GM18517 (cell line): ENCODE results near the gene IFITM2.

Source experiments
- ATAC-seq: cut with Tn5 transposase; IDR thresholded peaks from one replicate; pipeline ENCODE4 v1.9.1; 2021; ENCODE audit warnings: mild to moderate bottlenecking, moderate library complexity; ENCODE audit not compliant: unreplicated experiment

The IFITM2 gene

GRCh38 chr11:292211-293121, 15.2 kb upstream of the IFITM2 start:
- ATAC-seq: no peak

GRCh38 chr11:293271-293851, 14.3 kb upstream of the IFITM2 start:
- ATAC-seq: no peak

GRCh38 chr11:293852-294661, 13.6 kb upstream of the IFITM2 start:
- ATAC-seq: no peak

- no peak for ATAC-seq
Measured at GRCh38 chr11:294780-295179, 12.8 kb upstream of the IFITM2 start.

GRCh38 chr11:295351-296170, 12.1 kb upstream of the IFITM2 start:
- ATAC-seq: no peak

GRCh38 chr11:296171-297050, 11.2 kb upstream of the IFITM2 start:
- no peak for ATAC-seq

GRCh38 chr11:297051-297585, 10.5 kb upstream of the IFITM2 start:
- ATAC-seq: no peak

- ATAC-seq: no peak
Measured at GRCh38 chr11:297586-298405, 9.8 kb upstream of the IFITM2 start.

- ATAC-seq: no peak
Measured at GRCh38 chr11:298406-299065, 9.1 kb upstream of the IFITM2 start.

- ATAC-seq: no peak
Measured at GRCh38 chr11:299081-299891, 8.3 kb upstream of the IFITM2 start, which contains the start of gene IFITM5. IFITM5 (minus strand) TSS chr11:299526; CDS start chr11:299490, 36 bp downstream.

GRCh38 chr11:299951-300735, 7.5 kb upstream of the IFITM2 start:
- ATAC-seq: no peak

GRCh38 chr11:303363-303762, 4.3 kb upstream of the IFITM2 start:
- no peak for ATAC-seq

- no peak for ATAC-seq
Measured at GRCh38 chr11:304061-304506, 3.5 kb upstream of the IFITM2 start.

GRCh38 chr11:304915-305843, 2.4 kb upstream of the IFITM2 start:
- ATAC-seq: no peak

- no peak for ATAC-seq
Measured at GRCh38 chr11:305844-306211, 1.8 kb upstream of the IFITM2 start.
